ENCODE measurements around the gene SCGB2A2. TPM values are rescaled to one million over a fixed set of nuclear protein-coding genes. Genes with fewer than 3 reads are reported as not detected.

SCGB2A2 gene
- total RNA-seq, 1 donor = not detected

- no peak for DNase-seq (ENCODE audit: low read depth)
These were observed 52.6 kb downstream of the SCGB2A2 start for GRCh38 chr11:62322524-62322923.

More at GRCh38 chr11:62322524-62322923, 52.6 kb downstream of the SCGB2A2 start:
- TF ChIP-seq, protein P1, sequence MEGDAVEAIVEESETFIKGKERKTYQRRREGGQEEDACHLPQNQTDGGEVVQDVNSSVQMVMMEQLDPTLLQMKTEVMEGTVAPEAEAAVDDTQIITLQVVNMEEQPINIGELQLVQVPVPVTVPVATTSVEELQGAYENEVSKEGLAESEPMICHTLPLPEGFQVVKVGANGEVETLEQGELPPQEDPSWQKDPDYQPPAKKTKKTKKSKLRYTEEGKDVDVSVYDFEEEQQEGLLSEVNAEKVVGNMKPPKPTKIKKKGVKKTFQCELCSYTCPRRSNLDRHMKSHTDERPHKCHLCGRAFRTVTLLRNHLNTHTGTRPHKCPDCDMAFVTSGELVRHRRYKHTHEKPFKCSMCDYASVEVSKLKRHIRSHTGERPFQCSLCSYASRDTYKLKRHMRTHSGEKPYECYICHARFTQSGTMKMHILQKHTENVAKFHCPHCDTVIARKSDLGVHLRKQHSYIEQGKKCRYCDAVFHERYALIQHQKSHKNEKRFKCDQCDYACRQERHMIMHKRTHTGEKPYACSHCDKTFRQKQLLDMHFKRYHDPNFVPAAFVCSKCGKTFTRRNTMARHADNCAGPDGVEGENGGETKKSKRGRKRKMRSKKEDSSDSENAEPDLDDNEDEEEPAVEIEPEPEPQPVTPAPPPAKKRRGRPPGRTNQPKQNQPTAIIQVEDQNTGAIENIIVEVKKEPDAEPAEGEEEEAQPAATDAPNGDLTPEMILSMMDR (IDR thresholded peaks at IDR 0.05; ENCODE audit: insufficient read depth, low read depth, low read length) = no peak
- no peak overlapping the region for H3K4me3 ChIP-seq (ENCODE audit: low read depth, low read length)

Other genes with a start within 250 kb of the SCGB2A2 start
- 26.7 and 39.3 TPM in 2 replicates for gene INCENP, start 146.1 kb upstream of the SCGB2A2 start, total RNA-seq
- not detected in 2 replicates for gene SCGB1D1, start 79.9 kb upstream of the SCGB2A2 start, total RNA-seq
- not detected in 2 replicates for gene SCGB2A1, start 61.5 kb upstream of the SCGB2A2 start, total RNA-seq
- not detected in 2 replicates for gene SCGB1D2, start 27.9 kb upstream of the SCGB2A2 start, total RNA-seq
- gene SCGB1D4, start 28.9 kb downstream of the SCGB2A2 start, total RNA-seq = not detected in 2 replicates
- 0.97 and 1.3 TPM in 2 replicates for gene ASRGL1, start 67.3 kb downstream of the SCGB2A2 start, total RNA-seq
- not detected in 2 replicates for gene SCGB1A1, start 148.9 kb downstream of the SCGB2A2 start, total RNA-seq

All from fibroblast of villous mesenchyme (primary cell).